IgD-negative memory B cell (primary cell): ENCODE results near the gene PHF21B. TPM values are rescaled to one million over a fixed set of nuclear protein-coding genes. Genes with fewer than 3 reads are reported as not detected.

Experiments used
- H3K27ac Mint-ChIP-seq, 3 donors: one replicate each; pipeline ENCODE4 v1.8.0; 2020 to 2022; ENCODE audit warnings: mild to moderate bottlenecking in 3 of 3, mixed read lengths in 3 of 3, moderate library complexity in 1 of 3
- H3K27me3 Mint-ChIP-seq: one replicate; pipeline ENCODE4 v1.8.0; 2021; ENCODE audit warnings: mixed read lengths
- H3K36me3 Mint-ChIP-seq: one replicate; pipeline ENCODE4 v1.8.0; 2020; ENCODE audit warnings: mild to moderate bottlenecking, mixed read lengths
- H3K4me1 Mint-ChIP-seq, 3 donors: one replicate each; pipeline ENCODE4 v1.8.0; 2020 to 2022; ENCODE audit warnings: mixed read lengths in 3 of 3, mild to moderate bottlenecking in 1 of 3
- H3K4me3 Mint-ChIP-seq, 4 donors: one replicate each; pipeline ENCODE4 v1.8.0; 2020 to 2022; ENCODE audit warnings: mild to moderate bottlenecking in 4 of 4, mixed read lengths in 4 of 4, moderate library complexity in 3 of 4
- H3K9me3 Mint-ChIP-seq, 3 donors: one replicate each; pipeline ENCODE4 v1.8.0; 2020 to 2021; ENCODE audit warnings: mixed read lengths in 3 of 3, mild to moderate bottlenecking in 1 of 3
- polyA plus RNA-seq: library from polyadenylated mRNA; unstranded; fragments of 300-500 nt; fragmentation: Illumina TruSeq; gene quantifications from one replicate; pipeline ENCODE4 v1.2.3, GENCODE V29; 2021

The PHF21B gene
- polyA plus RNA-seq, 1 donor from 2014 or later = not detected

GRCh38 chr22:44890416-44891292 lies 119.2 kb downstream of the PHF21B start:
- H3K4me1 Mint-ChIP-seq = peaks cover 0 to 1% (median 0%) of the 10 kb centered on the region in 3 donors
- H3K27ac Mint-ChIP-seq = peak overlapping the region in 1 of 3 donors; percentile 47
- H3K9me3 Mint-ChIP-seq = no peaks in the 10 kb centered on the region
- no peak overlapping the region for H3K4me3 Mint-ChIP-seq
- H3K36me3 Mint-ChIP-seq = no peaks in the 10 kb centered on the region
- H3K27me3 Mint-ChIP-seq = no peaks in the 10 kb centered on the region

- H3K27me3 Mint-ChIP-seq = no peaks in the 10 kb centered on the region
- H3K4me1 Mint-ChIP-seq = peaks cover 0 to 1% (median 0%) of the 10 kb centered on the region in 3 donors
- no peaks in the 10 kb centered on the region for H3K36me3 Mint-ChIP-seq
- H3K4me3 Mint-ChIP-seq = no peak overlapping the region
- H3K9me3 Mint-ChIP-seq = no peaks in the 10 kb centered on the region
- H3K27ac Mint-ChIP-seq = no peak overlapping the region
These were observed 120.4 kb downstream of the PHF21B start for GRCh38 chr22:44889255-44889878.

GRCh38 chr22:44888491-44889254 lies 121.1 kb downstream of the PHF21B start:
- no peak overlapping the region for H3K27ac Mint-ChIP-seq
- H3K27me3 Mint-ChIP-seq = no peaks in the 10 kb centered on the region
- H3K4me3 Mint-ChIP-seq = no peak overlapping the region
- H3K9me3 Mint-ChIP-seq = no peaks in the 10 kb centered on the region
- H3K36me3 Mint-ChIP-seq = no peaks in the 10 kb centered on the region
- H3K4me1 Mint-ChIP-seq = no peaks in the 10 kb centered on the region

GRCh38 chr22:44887941-44888366 lies 121.9 kb downstream of the PHF21B start:
- no peaks in the 10 kb centered on the region for H3K4me1 Mint-ChIP-seq
- no peak overlapping the region for H3K27ac Mint-ChIP-seq
- H3K27me3 Mint-ChIP-seq = no peaks in the 10 kb centered on the region
- no peaks in the 10 kb centered on the region for H3K9me3 Mint-ChIP-seq
- H3K4me3 Mint-ChIP-seq = no peak overlapping the region
- H3K36me3 Mint-ChIP-seq = no peaks in the 10 kb centered on the region

- no peaks in the 10 kb centered on the region for H3K27me3 Mint-ChIP-seq
- no peak overlapping the region for H3K4me3 Mint-ChIP-seq
- no peak overlapping the region for H3K27ac Mint-ChIP-seq
- H3K9me3 Mint-ChIP-seq = no peaks in the 10 kb centered on the region
- no peaks in the 10 kb centered on the region for H3K4me1 Mint-ChIP-seq
- H3K36me3 Mint-ChIP-seq = no peaks in the 10 kb centered on the region
These were observed 123.9 kb downstream of the PHF21B start for GRCh38 chr22:44885806-44886360.

GRCh38 chr22:44884968-44885805 lies 124.6 kb downstream of the PHF21B start:
- H3K36me3 Mint-ChIP-seq = no peaks in the 10 kb centered on the region
- no peak overlapping the region for H3K27ac Mint-ChIP-seq
- no peaks in the 10 kb centered on the region for H3K9me3 Mint-ChIP-seq
- H3K27me3 Mint-ChIP-seq = no peaks in the 10 kb centered on the region
- H3K4me1 Mint-ChIP-seq = no peaks in the 10 kb centered on the region
- no peak overlapping the region for H3K4me3 Mint-ChIP-seq

- Mint-ChIP-seq H3K36me3 (no peaks in the 10 kb centered on the region), H3K27me3 (no peaks in the 10 kb centered on the region), H3K4me3 (no peak overlapping the region), H3K4me1 (no peaks in the 10 kb centered on the region), H3K27ac (no peak overlapping the region), H3K9me3 (no peaks in the 10 kb centered on the region)
These were observed 125.2 kb downstream of the PHF21B start for GRCh38 chr22:44884562-44884961.

- no peaks in the 10 kb centered on the region for H3K27me3 Mint-ChIP-seq
- no peak overlapping the region for H3K27ac Mint-ChIP-seq
- no peaks in the 10 kb centered on the region for H3K4me1 Mint-ChIP-seq
- no peaks in the 10 kb centered on the region for H3K9me3 Mint-ChIP-seq
- no peak overlapping the region for H3K4me3 Mint-ChIP-seq
- H3K36me3 Mint-ChIP-seq = no peaks in the 10 kb centered on the region
These were observed 126.8 kb downstream of the PHF21B start for GRCh38 chr22:44883011-44883421.

- Mint-ChIP-seq H3K36me3 (no peaks in the 10 kb centered on the region), H3K27ac (no peak overlapping the region), H3K4me1 (no peaks in the 10 kb centered on the region)
These were observed 127.4 kb downstream of the PHF21B start for GRCh38 chr22:44882226-44882905.

GRCh38 chr22:44881624-44882023 lies 128.2 kb downstream of the PHF21B start:
- peaks cover 2 to 7% (median 4%) of the 10 kb centered on the region in 3 donors for H3K9me3 Mint-ChIP-seq
- H3K4me1 Mint-ChIP-seq = no peaks in the 10 kb centered on the region
- H3K27me3 Mint-ChIP-seq = no peaks in the 10 kb centered on the region
- H3K27ac Mint-ChIP-seq = no peak overlapping the region
- no peaks in the 10 kb centered on the region for H3K36me3 Mint-ChIP-seq
- no peak overlapping the region for H3K4me3 Mint-ChIP-seq

More at GRCh38 chr22:44882226-44882905, 127.4 kb downstream of the PHF21B start:
- Mint-ChIP-seq H3K4me3 (no peak overlapping the region), H3K9me3 (no peaks in the 10 kb centered on the region), H3K27me3 (no peaks in the 10 kb centered on the region)

GRCh38 chr22:44880610-44881290 lies 129.1 kb downstream of the PHF21B start:
- Mint-ChIP-seq H3K27ac (no peak overlapping the region), H3K27me3 (no peaks in the 10 kb centered on the region), H3K9me3 (peaks cover 4 to 12% (median 7%) of the 10 kb centered on the region in 3 donors), H3K36me3 (no peaks in the 10 kb centered on the region), H3K4me3 (no peak overlapping the region), H3K4me1 (no peaks in the 10 kb centered on the region)

- H3K36me3 Mint-ChIP-seq = no peaks in the 10 kb centered on the region
- peaks cover 4 to 14% (median 9%) of the 10 kb centered on the region in 3 donors for H3K9me3 Mint-ChIP-seq
- no peak overlapping the region for H3K4me3 Mint-ChIP-seq
- H3K27ac Mint-ChIP-seq = no peak overlapping the region
- H3K27me3 Mint-ChIP-seq = no peaks in the 10 kb centered on the region
- no peaks in the 10 kb centered on the region for H3K4me1 Mint-ChIP-seq
These were observed 130.5 kb downstream of the PHF21B start for GRCh38 chr22:44879301-44879680.

- Mint-ChIP-seq H3K9me3 (peaks cover 4 to 14% (median 9%) of the 10 kb centered on the region in 3 donors), H3K4me1 (no peaks in the 10 kb centered on the region), H3K36me3 (no peaks in the 10 kb centered on the region), H3K27ac (no peak overlapping the region), H3K4me3 (no peak overlapping the region), H3K27me3 (no peaks in the 10 kb centered on the region)
These were observed 131.1 kb downstream of the PHF21B start for GRCh38 chr22:44878483-44879300.
